Epithelial cell of prostate (primary cell): Measurements from ENCODE around the gene NCAM2.

Source experiments
- DNase-seq: peaks from one replicate; pipeline ENCODE4 v3.0.0-alpha.2; 2011; ENCODE audit warnings: low read depth, low spot score
- H3K27ac ChIP-seq: fragments of 450-650 bp; 2 replicates; pipeline ENCODE4 v1.5.1; 2017; ENCODE audit warnings: mild to moderate bottlenecking

NCAM2 gene

GRCh38 chr21:21286170-21286798 lies 288.1 kb downstream of the NCAM2 start:
- no peak for DNase-seq
- no peak overlapping the region for H3K27ac ChIP-seq

- no peak overlapping the region for H3K27ac ChIP-seq
- no peak for DNase-seq
Measured at GRCh38 chr21:21290751-21291150, 292.5 kb downstream of the NCAM2 start.

GRCh38 chr21:21291883-21292569 lies 293.8 kb downstream of the NCAM2 start:
- no peak for DNase-seq
- no peak overlapping the region for H3K27ac ChIP-seq

GRCh38 chr21:21295303-21295702 lies 297.1 kb downstream of the NCAM2 start:
- H3K27ac ChIP-seq, result no peak overlapping the region
- no peak for DNase-seq

- H3K27ac ChIP-seq, result no peak overlapping the region
- no peak for DNase-seq
Measured at GRCh38 chr21:21297211-21297610, 299.0 kb downstream of the NCAM2 start.

GRCh38 chr21:21301013-21301412 lies 302.8 kb downstream of the NCAM2 start:
- H3K27ac ChIP-seq, result no peak overlapping the region
- no peak for DNase-seq

GRCh38 chr21:21309510-21309909 lies 311.3 kb downstream of the NCAM2 start:
- H3K27ac ChIP-seq, result no peak overlapping the region
- no peak for DNase-seq

GRCh38 chr21:21324297-21324696 lies 326.1 kb downstream of the NCAM2 start:
- H3K27ac ChIP-seq, result no peak overlapping the region
- DNase-seq, result no peak

GRCh38 chr21:21332492-21332891 lies 334.3 kb downstream of the NCAM2 start:
- no peak overlapping the region for H3K27ac ChIP-seq

GRCh38 chr21:21341041-21341440 lies 342.8 kb downstream of the NCAM2 start:
- DNase-seq, result no peak
- no peak overlapping the region for H3K27ac ChIP-seq

More at GRCh38 chr21:21332492-21332891, 334.3 kb downstream of the NCAM2 start:
- DNase-seq, result no peak

- no peak for DNase-seq
- H3K27ac ChIP-seq, result no peak overlapping the region
Measured at GRCh38 chr21:21345296-21345695, 347.1 kb downstream of the NCAM2 start.

- no peak overlapping the region for H3K27ac ChIP-seq
- DNase-seq, result no peak
Measured at GRCh38 chr21:21345872-21346271, 347.7 kb downstream of the NCAM2 start.

- no peak for DNase-seq
- H3K27ac ChIP-seq, result no peak overlapping the region
Measured at GRCh38 chr21:21366277-21366676, 368.1 kb downstream of the NCAM2 start.

- no peak overlapping the region for H3K27ac ChIP-seq
- no peak for DNase-seq
Measured at GRCh38 chr21:21367583-21367982, 369.4 kb downstream of the NCAM2 start.

GRCh38 chr21:21373969-21374368 lies 375.8 kb downstream of the NCAM2 start:
- H3K27ac ChIP-seq, result no peak overlapping the region
- DNase-seq, result no peak

GRCh38 chr21:21383126-21383525 lies 384.9 kb downstream of the NCAM2 start:
- DNase-seq, result no peak
- no peak overlapping the region for H3K27ac ChIP-seq

- DNase-seq, result no peak
- H3K27ac ChIP-seq, result no peak overlapping the region
Measured at GRCh38 chr21:21384977-21385376, 386.8 kb downstream of the NCAM2 start.

- H3K27ac ChIP-seq, result no peak overlapping the region
- DNase-seq, result no peak
Measured at GRCh38 chr21:21385404-21385803, 387.2 kb downstream of the NCAM2 start.

- H3K27ac ChIP-seq, result no peak overlapping the region
- DNase-seq, result no peak
Measured at GRCh38 chr21:21387916-21388315, 389.7 kb downstream of the NCAM2 start.

GRCh38 chr21:21394064-21394463 lies 395.9 kb downstream of the NCAM2 start:
- DNase-seq, result no peak
- H3K27ac ChIP-seq, result no peak overlapping the region

GRCh38 chr21:21396424-21396823 lies 398.2 kb downstream of the NCAM2 start:
- H3K27ac ChIP-seq, result no peak overlapping the region
- DNase-seq, result no peak

GRCh38 chr21:21397464-21397863 lies 399.3 kb downstream of the NCAM2 start:
- no peak overlapping the region for H3K27ac ChIP-seq
- DNase-seq, result no peak
